Panc1 (cell line): ENCODE measurements around the gene POU2AF1. TPM values are rescaled to one million over a fixed set of nuclear protein-coding genes. Genes with fewer than 3 reads are reported as not detected.

ENCODE experiments used
- ATAC-seq: fragments of 200-7000 bp; cut with Tn5 transposase; 2 replicates; pipeline ENCODE4 v1.9.1; 2020; ENCODE audit warnings: mild to moderate bottlenecking, moderate library complexity
- BruUV-seq: library from RNA; stranded (reverse); fragments of 400-500 nt; replicated peaks from 2 replicates; lab custom pipeline; 2021; lab: Mats Ljungman, UMichigan
- CTCF ChIA-PET: fragments of 300-600 bp; sonication (Branson Sonifier 250); formaldehyde crosslinking; loops from one replicate; lab custom pipeline; 2022; ENCODE audit warnings: antibody characterized with exemption; lab: Charles Lee
- POLR2A ChIA-PET: fragments of 300-600 bp; sonication (Branson Sonifier 250); formaldehyde crosslinking; loops from one replicate; lab custom pipeline; 2022; ENCODE audit warnings: antibody characterized with exemption; lab: Charles Lee
- DNase-seq: peaks from one replicate; pipeline ENCODE4 v3.0.0-alpha.2; 2010; ENCODE audit warnings: low read depth, low spot score
- H3K27ac ChIP-seq: 2 replicates; pipeline ENCODE4 v1.5.1; 2011; ENCODE audit warnings: mild to moderate bottlenecking, low read length, inconsistent platforms
- H3K27me3 ChIP-seq: fragments of 200-500 bp; sonication (Bioruptor generic); 2 replicates; pipeline ENCODE4 v1.6.0; 2014; ENCODE audit warnings: low read length, inconsistent platforms; ENCODE audit not compliant: control insufficient read depth, insufficient read depth
- H3K36me3 ChIP-seq: fragments of 200-500 bp; sonication (Bioruptor generic); 2 replicates; pipeline ENCODE4 v1.5.1; 2014; ENCODE audit warnings: inconsistent platforms, mild to moderate bottlenecking, low read length, moderate library complexity; ENCODE audit not compliant: control insufficient read depth, insufficient read depth
- H3K4me1 ChIP-seq: 2 replicates; pipeline ENCODE4 v1.5.1; 2011; ENCODE audit warnings: inconsistent platforms, mild to moderate bottlenecking, low read length, moderate library complexity; ENCODE audit not compliant: control insufficient read depth, insufficient read depth
- H3K4me3 ChIP-seq, 2 experiments: 2 replicates each; pipeline ENCODE4 v1.5.1; 2011 to 2012; ENCODE audit warnings: low read depth in 2 of 2, low read length in 2 of 2, mild to moderate bottlenecking in 2 of 2, inconsistent platforms in 1 of 2, moderate library complexity in 1 of 2
- H3K9me3 ChIP-seq: fragments of 200-500 bp; sonication (Bioruptor generic); 2 replicates; pipeline ENCODE4 v1.5.1; 2014; ENCODE audit warnings: low read depth, mild to moderate bottlenecking, inconsistent platforms, low read length, moderate library complexity; ENCODE audit not compliant: control insufficient read depth, insufficient read depth
- POLR2AphosphoS5 ChIP-seq: IDR thresholded peaks from 2 replicates; pipeline ENCODE4 v1.6.1; 2012; ENCODE audit warnings: mild to moderate bottlenecking, low read depth, low read length, moderate library complexity
- SIN3A ChIP-seq: IDR thresholded peaks from 2 replicates; pipeline ENCODE4 v1.6.1; 2012; ENCODE audit warnings: low read depth, mild to moderate bottlenecking, low read length, moderate library complexity, borderline replicate concordance; ENCODE audit not compliant: insufficient read depth
- TCF7L2 ChIP-seq: IDR thresholded peaks from 2 replicates; pipeline ENCODE4 v1.6.1; 2011; ENCODE audit warnings: mild to moderate bottlenecking, low read depth, low read length, inconsistent platforms
- in situ Hi-C: cut with HindIII; loops from 2 replicates; pipeline ENCODE4 v1.10.0; 2016; ENCODE audit warnings: low sequenced_read_pairs, low pct_unique_long_range_greater_than_20kb
- intact Hi-C: fragments of 100-400 bp; cut with micrococcal nuclease; formaldehyde crosslinking; loops from one replicate; pipeline ENCODE4 v1.10.0; 2022; ENCODE audit not compliant: unreplicated experiment
- total RNA-seq: library from RNA; stranded (reverse); gene quantifications from one replicate; pipeline ENCODE4 v1.2.1, GENCODE V29; 2021; ENCODE audit not compliant: unreplicated experiment
- TF ChIP-seq, protein P1 (sequence below): fragments of 450-650 bp; IDR thresholded peaks from 2 replicates; pipeline ENCODE4 v1.5.1; 2017; ENCODE audit warnings: mild to moderate bottlenecking
- TF ChIP-seq, protein P2 (sequence below), 2 experiments: IDR thresholded peaks; 2 replicates each; pipeline ENCODE4 v1.6.1; 2011 to 2012; ENCODE audit warnings: low read depth in 2 of 2, control low read depth in 1 of 2, low read length in 1 of 2, mild to moderate bottlenecking in 1 of 2, moderate library complexity in 1 of 2; ENCODE audit not compliant: insufficient read depth in 1 of 2

The POU2AF1 gene
- total RNA-seq, 1 experiment from 2014 or later = 0.18 TPM

DNA sequence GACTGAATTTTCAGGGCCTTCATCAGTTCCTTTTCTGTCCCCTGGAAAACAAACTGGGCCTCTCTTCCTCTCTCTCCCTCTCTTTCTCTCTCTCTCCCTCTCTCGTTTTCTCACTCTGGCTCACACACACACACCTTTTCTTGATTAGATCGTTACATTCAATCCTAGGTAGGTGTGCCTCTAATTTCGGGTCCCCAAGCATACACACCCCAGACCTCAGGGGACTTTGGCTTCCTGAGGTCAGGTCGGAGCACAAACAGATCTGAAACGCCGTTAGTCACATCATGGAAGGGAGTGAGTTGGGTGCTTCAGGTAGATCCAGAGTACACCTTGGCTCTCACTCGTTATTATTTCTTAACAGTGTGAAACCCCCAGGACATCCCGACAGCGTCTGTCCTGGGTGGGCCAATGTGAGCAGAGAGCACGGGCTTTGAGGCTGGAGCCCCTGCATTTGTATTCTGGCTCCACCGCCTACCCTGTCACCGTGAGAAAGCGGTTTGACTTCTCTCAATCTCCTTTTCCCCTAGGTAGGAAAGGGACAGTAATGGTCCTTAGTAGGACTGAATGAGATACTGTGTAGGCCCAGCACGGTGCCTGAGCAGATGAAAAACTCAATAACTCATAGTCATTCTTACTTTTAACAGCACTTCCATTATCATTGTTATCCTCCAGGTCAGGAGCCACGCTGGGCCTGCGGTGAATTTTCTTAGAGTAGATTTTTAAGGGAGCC is 37.3 kb upstream of the POU2AF1 start:
- H3K4me3 ChIP-seq = no peak overlapping the region
- intact Hi-C loops (no loop called here), in situ Hi-C loops (no loop called here)
- H3K36me3 ChIP-seq = no peaks in the 10 kb centered on the region
- H3K9me3 ChIP-seq = no peaks in the 10 kb centered on the region
- DNase-seq (no peak), ATAC-seq (no peak)
- ChIA-PET CTCF (no interaction called here), POLR2A (no interaction called here)
- H3K27ac ChIP-seq = no peak overlapping the region
- BruUV-seq = no TSS peak
- peaks cover 7% of the 10 kb centered on the region; the same call in 1 of the 2 replicates for H3K27me3 ChIP-seq
- no peak for TF ChIP-seq TCF7L2
- TF ChIP-seq, protein P1, sequence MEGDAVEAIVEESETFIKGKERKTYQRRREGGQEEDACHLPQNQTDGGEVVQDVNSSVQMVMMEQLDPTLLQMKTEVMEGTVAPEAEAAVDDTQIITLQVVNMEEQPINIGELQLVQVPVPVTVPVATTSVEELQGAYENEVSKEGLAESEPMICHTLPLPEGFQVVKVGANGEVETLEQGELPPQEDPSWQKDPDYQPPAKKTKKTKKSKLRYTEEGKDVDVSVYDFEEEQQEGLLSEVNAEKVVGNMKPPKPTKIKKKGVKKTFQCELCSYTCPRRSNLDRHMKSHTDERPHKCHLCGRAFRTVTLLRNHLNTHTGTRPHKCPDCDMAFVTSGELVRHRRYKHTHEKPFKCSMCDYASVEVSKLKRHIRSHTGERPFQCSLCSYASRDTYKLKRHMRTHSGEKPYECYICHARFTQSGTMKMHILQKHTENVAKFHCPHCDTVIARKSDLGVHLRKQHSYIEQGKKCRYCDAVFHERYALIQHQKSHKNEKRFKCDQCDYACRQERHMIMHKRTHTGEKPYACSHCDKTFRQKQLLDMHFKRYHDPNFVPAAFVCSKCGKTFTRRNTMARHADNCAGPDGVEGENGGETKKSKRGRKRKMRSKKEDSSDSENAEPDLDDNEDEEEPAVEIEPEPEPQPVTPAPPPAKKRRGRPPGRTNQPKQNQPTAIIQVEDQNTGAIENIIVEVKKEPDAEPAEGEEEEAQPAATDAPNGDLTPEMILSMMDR = no peak
- TF ChIP-seq, protein P2, sequence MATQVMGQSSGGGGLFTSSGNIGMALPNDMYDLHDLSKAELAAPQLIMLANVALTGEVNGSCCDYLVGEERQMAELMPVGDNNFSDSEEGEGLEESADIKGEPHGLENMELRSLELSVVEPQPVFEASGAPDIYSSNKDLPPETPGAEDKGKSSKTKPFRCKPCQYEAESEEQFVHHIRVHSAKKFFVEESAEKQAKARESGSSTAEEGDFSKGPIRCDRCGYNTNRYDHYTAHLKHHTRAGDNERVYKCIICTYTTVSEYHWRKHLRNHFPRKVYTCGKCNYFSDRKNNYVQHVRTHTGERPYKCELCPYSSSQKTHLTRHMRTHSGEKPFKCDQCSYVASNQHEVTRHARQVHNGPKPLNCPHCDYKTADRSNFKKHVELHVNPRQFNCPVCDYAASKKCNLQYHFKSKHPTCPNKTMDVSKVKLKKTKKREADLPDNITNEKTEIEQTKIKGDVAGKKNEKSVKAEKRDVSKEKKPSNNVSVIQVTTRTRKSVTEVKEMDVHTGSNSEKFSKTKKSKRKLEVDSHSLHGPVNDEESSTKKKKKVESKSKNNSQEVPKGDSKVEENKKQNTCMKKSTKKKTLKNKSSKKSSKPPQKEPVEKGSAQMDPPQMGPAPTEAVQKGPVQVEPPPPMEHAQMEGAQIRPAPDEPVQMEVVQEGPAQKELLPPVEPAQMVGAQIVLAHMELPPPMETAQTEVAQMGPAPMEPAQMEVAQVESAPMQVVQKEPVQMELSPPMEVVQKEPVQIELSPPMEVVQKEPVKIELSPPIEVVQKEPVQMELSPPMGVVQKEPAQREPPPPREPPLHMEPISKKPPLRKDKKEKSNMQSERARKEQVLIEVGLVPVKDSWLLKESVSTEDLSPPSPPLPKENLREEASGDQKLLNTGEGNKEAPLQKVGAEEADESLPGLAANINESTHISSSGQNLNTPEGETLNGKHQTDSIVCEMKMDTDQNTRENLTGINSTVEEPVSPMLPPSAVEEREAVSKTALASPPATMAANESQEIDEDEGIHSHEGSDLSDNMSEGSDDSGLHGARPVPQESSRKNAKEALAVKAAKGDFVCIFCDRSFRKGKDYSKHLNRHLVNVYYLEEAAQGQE (IDR thresholded peaks at IDR 0.05; ENCODE audit: insufficient read depth in 1 of 2, low read depth in 2 of 2, low read length in 1 of 2) = no peak
- TF ChIP-seq POLR2AphosphoS5 = no peak
- no peak for TF ChIP-seq SIN3A
- H3K4me1 ChIP-seq = peaks cover 9% of the 10 kb centered on the region

DNA sequence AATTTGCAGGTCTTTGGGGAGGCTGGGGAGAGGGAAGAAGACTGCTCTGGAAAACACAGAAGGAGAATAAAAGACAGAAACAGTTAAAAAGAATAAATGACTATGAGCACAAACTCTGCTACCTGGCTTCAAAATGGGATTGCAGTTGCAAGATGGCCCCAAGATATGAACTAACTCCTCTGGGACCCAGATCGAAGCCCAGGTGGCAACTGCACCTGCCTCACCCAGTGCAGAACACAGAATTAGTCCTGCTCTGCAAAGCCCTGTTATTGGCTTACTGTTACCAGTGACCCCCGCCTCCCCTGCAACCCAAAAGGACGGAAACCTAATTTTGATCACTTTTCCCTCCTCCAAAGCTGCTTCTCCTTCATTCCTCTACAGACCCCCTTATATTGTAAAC is 35.9 kb upstream of the POU2AF1 start:
- H3K4me3 ChIP-seq = no peak overlapping the region
- no peaks in the 10 kb centered on the region for H3K36me3 ChIP-seq
- peaks cover 9% of the 10 kb centered on the region for H3K4me1 ChIP-seq
- peaks cover 9% of the 10 kb centered on the region for H3K27me3 ChIP-seq
- in situ Hi-C loops (no loop called here), intact Hi-C loops (no loop called here)
- no peak overlapping the region for H3K27ac ChIP-seq
- TF ChIP-seq, protein P1 = no peak
- TF ChIP-seq, protein P2 (IDR thresholded peaks at IDR 0.05; ENCODE audit: insufficient read depth in 1 of 2, low read depth in 2 of 2, low read length in 1 of 2) = no peak
- TF ChIP-seq TCF7L2 = no peak
- TF ChIP-seq SIN3A = no peak
- no peak for TF ChIP-seq POLR2AphosphoS5
- no peak for DNase-seq
- no peaks in the 10 kb centered on the region for H3K9me3 ChIP-seq
- ATAC-seq = no peak
- BruUV-seq = no TSS peak
- POLR2A ChIA-PET = no interaction called here
- CTCF ChIA-PET = no interaction called here
